H9 (cell line): ENCODE measurements around the gene CMTM4. TPM values are rescaled to one million over a fixed set of nuclear protein-coding genes. Genes with fewer than 3 reads are reported as not detected.

Source experiments
- DNase-seq: peaks from one replicate; pipeline ENCODE4 v3.0.0-alpha.2; 2017
- H2AFZ ChIP-seq: one replicate; pipeline ENCODE4 v1.6.1; 2013; ENCODE audit warnings: mild to moderate bottlenecking, low read length, control low read depth, moderate library complexity
- H2AK5ac ChIP-seq: 2 replicates; pipeline ENCODE4 v1.6.1; 2013; ENCODE audit warnings: low read length, control low read depth, mixed read lengths; ENCODE audit not compliant: insufficient read length
- H2BK120ac ChIP-seq: one replicate; pipeline ENCODE4 v1.6.1; 2013; ENCODE audit warnings: low read depth, mild to moderate bottlenecking, low read length, control low read depth, inconsistent platforms; ENCODE audit not compliant: poor library complexity, severe bottlenecking
- H2BK12ac ChIP-seq: 2 replicates; pipeline ENCODE4 v1.6.1; 2013; ENCODE audit warnings: low read length, control low read depth, mixed read lengths, low read depth; ENCODE audit not compliant: insufficient read length
- H2BK15ac ChIP-seq: 2 replicates; pipeline ENCODE4 v1.6.1; 2013; ENCODE audit warnings: low read depth, low read length, control low read depth
- H2BK20ac ChIP-seq: one replicate; pipeline ENCODE4 v1.6.1; 2013; ENCODE audit warnings: low read depth, mild to moderate bottlenecking, low read length, control low read depth, inconsistent platforms; ENCODE audit not compliant: poor library complexity, severe bottlenecking
- H2BK5ac ChIP-seq: 2 replicates; pipeline ENCODE4 v1.6.1; 2013; ENCODE audit warnings: low read length, control low read depth, mixed read lengths; ENCODE audit not compliant: insufficient read length
- H3K14ac ChIP-seq: 2 replicates; pipeline ENCODE4 v1.6.1; 2013; ENCODE audit warnings: low read length, control low read depth; ENCODE audit not compliant: insufficient read depth
- H3K18ac ChIP-seq: 2 replicates; pipeline ENCODE4 v1.6.1; 2013; ENCODE audit warnings: low read depth, mild to moderate bottlenecking, mixed read lengths, low read length, control low read depth; ENCODE audit not compliant: insufficient read length
- H3K23ac ChIP-seq: 2 replicates; pipeline ENCODE4 v1.6.1; 2013; ENCODE audit warnings: low read length, control low read depth, mixed read lengths, low read depth; ENCODE audit not compliant: insufficient read length
- H3K23me2 ChIP-seq: 2 replicates; pipeline ENCODE4 v1.6.1; 2013; ENCODE audit warnings: low read depth, mild to moderate bottlenecking, mixed read lengths, low read length, control low read depth; ENCODE audit not compliant: insufficient read length, poor library complexity, severe bottlenecking
- H3K27ac ChIP-seq: 2 replicates; pipeline ENCODE4 v1.5.1; 2013; ENCODE audit warnings: low read length, control low read depth, mixed read lengths, low read depth; ENCODE audit not compliant: insufficient read length
- H3K27me3 ChIP-seq: 2 replicates; pipeline ENCODE4 v1.6.1; 2013; ENCODE audit warnings: low read length, control low read depth, inconsistent platforms; ENCODE audit not compliant: insufficient read depth
- H3K4ac ChIP-seq: 2 replicates; pipeline ENCODE4 v1.6.1; 2013; ENCODE audit warnings: low read depth, mild to moderate bottlenecking, control low read depth, inconsistent platforms, low read length, moderate library complexity
- H3K4me1 ChIP-seq: 2 replicates; pipeline ENCODE4 v1.6.1; 2013; ENCODE audit warnings: low read length, control low read depth, inconsistent platforms; ENCODE audit not compliant: insufficient read depth
- H3K4me2 ChIP-seq: 2 replicates; pipeline ENCODE4 v1.6.1; 2013; ENCODE audit warnings: low read length, control low read depth, mixed read lengths; ENCODE audit not compliant: insufficient read length, insufficient read depth
- H3K56ac ChIP-seq: 2 replicates; pipeline ENCODE4 v1.6.1; 2013; ENCODE audit warnings: low read depth, mild to moderate bottlenecking, mixed read lengths, low read length, control low read depth; ENCODE audit not compliant: insufficient read length
- H3K79me1 ChIP-seq: 2 replicates; pipeline ENCODE4 v1.6.1; 2013; ENCODE audit warnings: low read depth, mild to moderate bottlenecking, moderate library complexity, low read length, control low read depth, inconsistent platforms; ENCODE audit not compliant: insufficient read depth, poor library complexity, severe bottlenecking
- H3K79me2 ChIP-seq: 2 replicates; pipeline ENCODE4 v1.6.1; 2013; ENCODE audit warnings: low read length, control low read depth, inconsistent platforms; ENCODE audit not compliant: insufficient read depth
- H3K9ac ChIP-seq: 2 replicates; pipeline ENCODE4 v1.6.1; 2013; ENCODE audit warnings: low read length, control low read depth, mixed read lengths; ENCODE audit not compliant: insufficient read length; ENCODE audit errors: extremely low read depth
- H3K9me3 ChIP-seq: one replicate; pipeline ENCODE4 v1.6.1; 2013; ENCODE audit warnings: low read depth, low read length, inconsistent platforms; ENCODE audit not compliant: control insufficient read depth
- H3T11ph ChIP-seq: one replicate; pipeline ENCODE4 v1.6.1; 2013; ENCODE audit warnings: mild to moderate bottlenecking, low read length, control low read depth, inconsistent platforms
- H4K20me1 ChIP-seq: one replicate; pipeline ENCODE4 v1.6.1; 2013; ENCODE audit not compliant: control insufficient read depth, insufficient read length, insufficient read depth
- H4K5ac ChIP-seq: 2 replicates; pipeline ENCODE4 v1.6.1; 2013; ENCODE audit warnings: low read depth, mild to moderate bottlenecking, mixed read lengths, low read length, control low read depth; ENCODE audit not compliant: insufficient read length
- H4K8ac ChIP-seq: replicated peaks from 2 replicates; pipeline ENCODE4 v1.6.1; 2013; ENCODE audit warnings: low read length, control low read depth, mixed read lengths, low read depth; ENCODE audit not compliant: insufficient read length
- H4K91ac ChIP-seq: 2 replicates; pipeline ENCODE4 v1.6.1; 2013; ENCODE audit warnings: low read depth, mild to moderate bottlenecking, moderate library complexity, mixed read lengths, low read length, control low read depth; ENCODE audit not compliant: insufficient read length
- H3K27ac Mint-ChIP-seq, 3 experiments: 2 replicates in 2 of 3; 3 replicates in 1 of 3; pipeline ENCODE4 v1.8.0; 2020 to 2021; ENCODE audit warnings: mixed read lengths in 3 of 3, mild to moderate bottlenecking in 1 of 3, moderate library complexity in 1 of 3
- H3K27me3 Mint-ChIP-seq: 2 replicates; pipeline ENCODE4 v1.8.0; 2021; ENCODE audit warnings: low read depth, mild to moderate bottlenecking, moderate library complexity, mixed read lengths
- H3K36me3 Mint-ChIP-seq, 3 experiments: 2 replicates in 2 of 3; 3 replicates in 1 of 3; pipeline ENCODE4 v1.8.0; 2020 to 2021; ENCODE audit warnings: low read depth in 3 of 3, mixed read lengths in 3 of 3; ENCODE audit not compliant: insufficient read depth in 1 of 3
- H3K4me1 Mint-ChIP-seq, 2 experiments: 2 replicates each; pipeline ENCODE4 v1.8.0; 2020; ENCODE audit warnings: mixed read lengths in 2 of 2
- H3K4me3 Mint-ChIP-seq, 2 experiments: 2 replicates in 1 of 2; 3 replicates in 1 of 2; pipeline ENCODE4 v1.8.0; 2020 to 2021; ENCODE audit warnings: mild to moderate bottlenecking in 2 of 2, mixed read lengths in 2 of 2, moderate library complexity in 1 of 2
- H3K9me3 Mint-ChIP-seq, 2 experiments: 2 replicates in 1 of 2; 3 replicates in 1 of 2; pipeline ENCODE4 v1.8.0; 2020; ENCODE audit warnings: mild to moderate bottlenecking in 2 of 2, mixed read lengths in 2 of 2, moderate library complexity in 1 of 2
- CTCF ChIP-seq: fragments of 200-600 bp; sonication (generic); conservative IDR thresholded peaks from 3 replicates; pipeline ENCODE4 v1.8.0; 2021; ENCODE audit warnings: antibody characterized with exemption, mild to moderate bottlenecking
- WGBS: extraction: QIAGEN DNeasy Blood & Tissue Kit; methylation state at CpG from one replicate; pipeline ENCODE4 v1.1.7; 2013; ENCODE audit warnings: missing lambda C conversion rate, low lambda C conversion rate, mixed read lengths; ENCODE audit not compliant: insufficient read length; ENCODE audit errors: extremely low coverage; 5-methylcytosine and 5-hydroxymethylcytosine counted together
- total RNA-seq: library from RNA; stranded (reverse); gene quantifications from 2 replicates; pipeline ENCODE4 v1.2.1, GENCODE V29; 2021

The CMTM4 gene
- total RNA-seq, 1 experiment from 2014 or later, result 40.5 TPM

- Histone ChIP-seq H3K79me2 (no peaks in the 10 kb centered on the region), H2BK12ac (no peak overlapping the region), H4K5ac (no peak overlapping the region), H3K4ac (no peak overlapping the region), H3K4me1 (no peaks in the 10 kb centered on the region), H3K14ac (no peak overlapping the region), H3K9ac (no peak overlapping the region), H3K27me3 (no peaks in the 10 kb centered on the region), H2BK120ac (no peak overlapping the region), H2BK15ac (no peak overlapping the region), H3K79me1 (no peaks in the 10 kb centered on the region), H2AFZ (no peak overlapping the region), H3K4me2 (no peak overlapping the region), H3K27ac (no peak overlapping the region), H3K23me2 (no peaks in the 10 kb centered on the region), H3K18ac (no peak overlapping the region), H2AK5ac (no peak overlapping the region), H2BK5ac (no peak overlapping the region), H3K9me3 (no peaks in the 10 kb centered on the region), H3K56ac (no peak overlapping the region), H4K91ac (no peak overlapping the region), H3T11ph (no peak overlapping the region), H3K23ac (no peak overlapping the region), H4K20me1 (no peaks in the 10 kb centered on the region), H4K8ac (no peak overlapping the region), H2BK20ac (no peak overlapping the region)
- Mint-ChIP-seq H3K4me1 (peaks cover 0 to 6% of the 10 kb centered on the region in 2 experiments; a peak in 1 of 4 replicates), H3K4me3 (no peak overlapping the region), H3K27me3 (no peaks in the 10 kb centered on the region), H3K27ac (peak overlapping the region in 1 of 3 experiments; percentile 58; a peak in 1 of 7 replicates), H3K9me3 (no peaks in the 10 kb centered on the region), H3K36me3 (peaks cover 28 to 70% (median 49%) of the 10 kb centered on the region in 3 experiments; a peak in 6 of 7 replicates)
- no CpG with 5 or more reads among the region's 3 CpGs for WGBS
- no peak for TF ChIP-seq CTCF
- no peak for DNase-seq
These were observed 24.2 kb upstream of the CMTM4 start for GRCh38 chr16:66720766-66721165.
